Measurements from ENCODE around the gene CLASRP.
A peak's percentile ranks its signal among the peaks of the same experiment; 100 is the strongest.

The CLASRP gene

GRCh38 chr19:45063851-45064801, 25.3 kb downstream of the CLASRP start:
- no peak for DNase-seq

GRCh38 chr19:45066921-45067661, 28.2 kb downstream of the CLASRP start:
- DNase-seq = no peak

- no peak for DNase-seq
Measured at GRCh38 chr19:45068041-45068440, 29.2 kb downstream of the CLASRP start.

DNA sequence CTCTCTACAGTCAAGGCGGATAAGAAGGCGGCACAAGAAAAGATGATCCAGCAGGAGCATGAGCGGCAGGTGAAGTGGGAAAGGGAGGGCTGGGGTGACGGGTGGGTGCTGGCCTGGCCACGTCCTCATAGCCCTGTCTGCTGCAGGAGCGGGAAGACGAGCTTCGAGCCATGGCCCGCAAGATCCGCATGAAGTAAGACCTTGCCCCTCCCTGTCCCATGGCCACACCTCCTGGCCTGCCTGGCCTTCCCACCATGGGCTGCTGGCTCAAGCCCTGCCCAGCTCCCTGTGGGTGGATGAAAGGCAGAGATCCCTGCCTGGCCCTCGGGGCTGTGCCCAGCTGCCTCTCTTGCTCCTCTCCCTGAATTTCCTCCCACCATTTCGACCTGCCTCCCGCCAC, 30.2 kb downstream of the CLASRP start:
- no peak for DNase-seq

- no peak for DNase-seq
Measured at GRCh38 chr19:45070214-45070613, 31.4 kb downstream of the CLASRP start.

- no peak for DNase-seq
Measured at GRCh38 chr19:45070861-45071544, 32.2 kb downstream of the CLASRP start.

- no peak for DNase-seq
Measured at GRCh38 chr19:45071545-45071938, 32.7 kb downstream of the CLASRP start.

DNA sequence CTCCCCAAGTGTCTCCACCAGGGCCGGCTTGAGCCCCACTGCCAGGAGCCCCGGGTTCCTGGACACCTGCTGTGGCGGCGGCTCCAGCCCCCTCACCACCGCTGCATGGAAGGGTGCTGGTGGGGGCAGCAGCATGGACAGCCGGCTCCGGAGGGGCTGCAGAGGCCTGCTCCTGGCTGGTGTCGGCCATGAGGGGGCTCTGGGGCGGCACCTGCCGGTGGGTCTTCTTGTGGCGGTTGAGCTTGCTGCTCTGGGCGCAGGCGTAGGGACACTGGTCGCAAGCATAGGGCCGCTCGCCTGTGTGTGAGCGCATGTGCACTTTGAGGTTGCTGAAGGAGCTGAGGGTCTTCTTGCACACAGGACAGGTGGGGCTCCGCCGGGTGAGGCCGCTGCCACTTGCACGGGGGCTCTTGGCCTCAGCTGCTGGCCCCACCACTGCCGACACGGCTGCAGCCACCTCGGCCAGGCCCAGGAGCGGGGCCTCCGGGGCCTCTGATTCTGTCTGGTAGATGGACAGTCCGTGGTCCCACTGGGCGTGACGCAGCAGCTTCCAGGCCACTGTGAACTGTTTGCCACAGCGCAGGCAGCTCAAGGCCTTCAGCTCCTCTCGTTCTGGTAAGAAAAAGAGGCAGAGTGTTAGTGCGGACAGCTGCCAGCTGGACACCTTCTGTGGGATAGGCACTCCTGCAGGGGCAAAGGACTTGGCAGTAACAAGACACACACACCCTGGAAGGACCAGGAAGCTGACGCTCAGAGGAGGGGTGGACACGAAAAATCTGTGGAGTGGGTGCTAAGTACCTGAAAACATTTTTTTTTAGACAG, 33.3 kb downstream of the CLASRP start:
- DNase-seq = no peak

GRCh38 chr19:45074744-45075300, 36.0 kb downstream of the CLASRP start:
- no peak for DNase-seq

DNA sequence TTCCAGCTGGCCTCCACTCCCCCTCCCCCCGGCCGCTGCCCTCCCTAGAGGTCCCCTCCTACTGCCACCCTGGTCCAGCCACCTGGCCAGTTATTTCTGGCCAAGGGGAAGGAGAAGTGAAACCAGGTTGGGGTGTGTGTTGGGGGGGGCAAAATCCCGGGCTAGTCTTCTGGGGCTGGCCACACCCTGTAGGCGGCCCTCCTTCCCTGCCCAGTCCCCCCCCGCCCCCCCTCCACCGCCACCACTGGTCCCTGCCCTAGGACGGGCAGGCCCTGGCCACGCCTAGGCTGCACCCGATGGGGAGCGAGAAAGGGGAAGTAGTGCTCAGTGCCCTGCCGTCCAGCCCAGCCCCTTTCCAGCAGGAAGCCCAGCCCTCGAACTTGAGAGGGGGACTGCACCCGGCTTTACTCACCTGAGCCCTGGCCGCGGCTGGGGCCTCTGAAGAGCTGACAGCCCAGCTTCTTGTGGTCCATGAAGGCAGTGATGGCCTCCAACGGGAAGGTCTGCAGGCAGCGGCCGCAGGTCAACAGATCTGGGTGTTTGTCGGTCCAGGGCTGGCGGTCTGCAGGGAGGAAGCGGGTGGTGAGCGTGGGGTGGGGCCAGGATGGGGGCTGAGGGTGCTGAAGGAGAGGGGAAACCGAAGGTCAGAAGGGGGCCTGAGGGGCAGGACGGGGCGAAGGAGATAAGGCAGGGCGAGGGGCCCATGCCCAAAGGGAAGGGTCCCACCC, 36.6 kb downstream of the CLASRP start:
- DNase-seq = peak; percentile 34 to 60

GRCh38 chr19:45076029-45076850, 37.4 kb downstream of the CLASRP start, which contains the start of gene ZNF296:
TSS of gene ZNF296 (minus strand) at chr19:45076478. CDS start at chr19:45076373, 105 bp downstream.
- peak in 1 of 2 experiments; percentile 62 for DNase-seq

DNA sequence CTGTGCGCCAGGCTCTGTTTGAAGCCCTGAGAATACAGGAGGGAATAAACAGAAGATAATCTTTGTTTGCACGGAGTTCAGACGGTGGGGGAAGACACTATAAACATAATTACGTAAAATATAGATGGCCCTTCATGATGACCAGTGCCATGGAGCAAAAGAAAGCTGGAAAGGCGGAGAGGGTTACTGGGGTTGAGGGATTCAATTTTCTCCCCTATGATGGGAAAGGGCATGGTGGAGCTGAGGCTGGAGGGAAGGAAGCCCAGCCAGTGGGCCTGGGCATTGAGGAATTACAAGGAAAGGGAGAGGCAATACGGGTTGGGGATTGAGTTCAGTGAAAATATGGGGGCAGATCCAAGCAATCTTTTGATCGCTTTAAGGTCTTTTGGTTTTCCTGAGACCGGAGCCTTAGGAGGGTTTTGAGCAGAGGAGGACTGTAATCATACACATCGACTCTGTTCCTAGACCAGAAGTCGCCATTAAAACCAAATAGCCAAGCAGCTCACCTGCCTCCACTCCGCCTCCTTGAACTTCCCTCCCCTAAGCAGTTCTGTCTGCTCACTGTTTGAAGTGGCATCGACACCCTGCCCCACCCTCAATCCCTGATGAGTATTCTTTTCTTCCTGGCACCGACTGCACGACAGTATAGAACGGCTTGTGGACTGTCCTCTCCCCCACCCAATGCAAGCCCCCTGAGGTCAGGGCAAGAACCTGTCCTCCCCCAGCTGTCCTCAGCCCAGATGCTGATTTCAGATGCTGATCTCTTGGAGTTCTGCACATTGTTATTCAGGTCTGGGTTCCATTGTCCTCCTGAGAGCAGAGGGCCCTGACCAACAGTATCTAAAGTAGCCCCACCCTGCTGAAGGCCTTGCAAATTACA, 38.2 kb downstream of the CLASRP start:
- DNase-seq = peak in 1 of 2 experiments; percentile 45

GRCh38 chr19:45078390-45079062, 39.7 kb downstream of the CLASRP start:
- DNase-seq = no peak

- DNase-seq = peak; percentile 64 to 73
Measured at GRCh38 chr19:45079063-45079910, 40.4 kb downstream of the CLASRP start, which contains the start of gene GEMIN7. TSS of gene GEMIN7 (plus strand) at chr19:45079260. CDS start at chr19:45090115, 10,855 bp downstream.

GRCh38 chr19:45079911-45080370, 41.1 kb downstream of the CLASRP start:
- DNase-seq = no peak

DNA sequence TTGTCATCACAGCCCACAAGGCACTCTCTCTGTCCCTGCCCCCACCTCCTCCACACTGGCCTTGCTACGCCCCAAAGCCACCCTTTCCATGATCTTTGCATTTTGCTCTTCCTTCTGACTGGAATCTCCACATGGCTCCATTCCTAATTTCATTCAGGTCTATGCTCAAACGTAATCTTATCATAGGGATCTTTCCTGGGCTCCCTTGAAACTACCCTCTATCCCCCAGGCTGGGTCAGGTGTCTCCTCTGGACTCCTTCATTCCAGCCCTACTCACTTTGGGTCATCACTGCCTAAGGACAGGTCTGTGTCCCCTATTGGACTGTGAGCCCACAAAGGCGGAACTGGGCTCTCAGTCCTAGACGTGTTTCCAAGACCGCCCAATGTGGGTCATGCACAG, 43.3 kb downstream of the CLASRP start:
- no peak for DNase-seq

DNA sequence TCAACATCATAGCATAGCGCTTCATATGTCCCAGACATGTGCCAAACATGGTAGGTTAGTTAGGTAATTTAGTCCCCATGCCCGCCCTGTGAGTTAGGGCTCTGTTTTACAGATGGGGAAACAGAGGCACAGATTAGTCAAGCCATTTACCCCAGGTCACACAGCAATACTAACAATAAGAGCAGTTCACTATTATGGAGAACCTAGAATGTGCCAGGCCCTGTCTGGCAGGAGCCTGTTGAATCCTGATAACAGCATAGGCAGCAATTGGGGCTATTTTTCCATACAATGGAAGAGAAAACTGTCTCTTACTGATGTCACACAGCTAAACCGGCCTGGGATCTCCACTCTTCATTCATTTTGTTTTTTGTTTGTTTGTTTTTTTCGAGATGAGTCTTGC, 47.6 kb downstream of the CLASRP start:
- DNase-seq = no peak

All from NCI-H524 (cell line).